ENCODE results near the gene MYH10.

Gene MYH10

GRCh38 chr17:8476741-8477140 lies 153.8 kb downstream of the MYH10 start:
- no peak overlapping the region for H3K4me3 ChIP-seq (ENCODE audit: low read depth, low read length)
- no peak for TF ChIP-seq CTCF (IDR thresholded peaks at IDR 0.05; ENCODE audit: low read depth, low read length)

GRCh38 chr17:8475781-8476180 lies 154.7 kb downstream of the MYH10 start:
- no peak overlapping the region for H3K4me3 ChIP-seq (ENCODE audit: low read depth, low read length)
- no peak for TF ChIP-seq CTCF (IDR thresholded peaks at IDR 0.05; ENCODE audit: low read depth, low read length)

- no peak for TF ChIP-seq CTCF (IDR thresholded peaks at IDR 0.05; ENCODE audit: low read depth, low read length)
Measured at GRCh38 chr17:8475227-8475626, 155.3 kb downstream of the MYH10 start.

GRCh38 chr17:8474826-8475225 lies 155.7 kb downstream of the MYH10 start:
- TF ChIP-seq CTCF (IDR thresholded peaks at IDR 0.05; ENCODE audit: low read depth, low read length) = no peak
- no peak overlapping the region for H3K4me3 ChIP-seq (ENCODE audit: low read depth, low read length)

More at GRCh38 chr17:8475227-8475626, 155.3 kb downstream of the MYH10 start:
- no peak overlapping the region for H3K4me3 ChIP-seq (ENCODE audit: low read depth, low read length)

- H3K4me3 ChIP-seq (ENCODE audit: low read depth, low read length) = no peak overlapping the region
- no peak for TF ChIP-seq CTCF (IDR thresholded peaks at IDR 0.05; ENCODE audit: low read depth, low read length)
Measured at GRCh38 chr17:8473451-8474192, 156.9 kb downstream of the MYH10 start.

GRCh38 chr17:8472663-8473062 lies 157.9 kb downstream of the MYH10 start:
- no peak for TF ChIP-seq CTCF (IDR thresholded peaks at IDR 0.05; ENCODE audit: low read depth, low read length)
- H3K4me3 ChIP-seq (ENCODE audit: low read depth, low read length) = no peak overlapping the region

GRCh38 chr17:8470447-8471047 lies 160.0 kb downstream of the MYH10 start:
- no peak overlapping the region for H3K4me3 ChIP-seq (ENCODE audit: low read depth, low read length)
- TF ChIP-seq CTCF (IDR thresholded peaks at IDR 0.05; ENCODE audit: low read depth, low read length) = no peak
